NCI-H524 treated with DMSO at 0.1 percent for 48 hours (cell line): Measurements from ENCODE around the gene KIAA0513.

Source experiments
- DNase-seq: peaks from one replicate; lab custom pipeline; 2025; lab: John Stamatoyannopoulos, UW

KIAA0513 gene

DNA sequence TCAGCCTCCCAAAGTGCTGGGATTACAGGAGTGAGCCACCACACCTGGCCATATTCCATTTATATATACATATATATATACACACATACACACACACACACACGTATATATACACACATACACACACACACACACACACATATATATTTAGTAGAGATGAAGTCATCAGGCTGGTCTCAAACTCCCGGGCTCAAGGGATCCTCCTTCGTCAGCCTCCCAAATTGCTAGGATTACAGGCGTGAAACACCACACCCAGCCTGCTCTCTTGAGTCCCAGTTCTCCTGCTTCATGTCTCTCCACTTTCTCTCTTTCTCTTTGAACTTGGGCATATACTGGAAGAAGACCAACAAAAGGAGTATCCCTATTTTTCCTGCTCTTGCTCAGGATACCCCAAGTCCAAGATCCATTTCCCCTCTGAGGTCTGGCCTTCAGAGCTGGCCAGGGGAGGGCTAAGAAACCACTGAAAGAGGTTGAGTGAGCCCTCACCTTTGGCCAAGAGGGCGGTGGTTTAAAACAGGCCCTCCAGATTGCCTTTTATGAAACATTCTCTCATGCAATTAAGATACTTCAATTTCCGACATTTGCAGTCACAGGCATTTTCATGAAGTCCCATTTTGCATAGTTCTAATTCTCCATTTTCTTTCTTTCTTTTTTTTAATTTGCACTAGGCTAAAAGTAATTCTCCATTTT is 46.8 kb downstream of the KIAA0513 start:
- no peak for DNase-seq

DNA sequence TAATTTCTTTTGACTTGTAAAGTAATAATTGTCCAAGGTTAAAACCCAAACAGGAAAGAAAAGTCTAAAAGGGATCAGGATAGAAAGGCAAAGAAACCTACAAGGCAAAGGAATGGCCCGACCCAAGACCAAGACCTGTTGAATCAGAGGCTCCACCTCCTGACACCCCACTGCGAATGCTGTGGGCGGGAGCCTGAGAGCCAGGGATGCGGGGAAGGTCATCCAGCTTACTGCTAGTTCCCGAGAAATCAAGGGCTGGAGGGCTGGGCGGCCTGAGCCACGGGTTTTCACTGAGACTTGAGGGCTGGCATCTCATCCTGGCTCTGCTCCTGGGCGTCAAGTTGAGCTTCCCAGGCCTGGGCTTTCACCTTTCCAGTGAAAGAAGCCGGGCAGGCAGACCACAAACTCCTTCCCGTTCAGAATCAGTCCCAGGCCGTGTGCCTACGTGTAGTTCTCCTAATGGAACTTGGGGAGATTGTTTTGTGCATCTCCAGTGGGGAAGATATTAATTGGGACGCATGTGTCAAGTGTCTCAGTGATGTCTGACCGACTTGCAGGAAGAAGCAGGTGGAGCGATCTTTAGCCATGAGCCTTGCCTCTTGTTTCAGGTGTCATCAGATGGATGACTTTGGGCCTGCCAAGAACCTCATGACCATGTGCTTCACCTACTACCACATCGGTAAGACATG is 47.8 kb downstream of the KIAA0513 start:
- DNase-seq, result no peak

DNA sequence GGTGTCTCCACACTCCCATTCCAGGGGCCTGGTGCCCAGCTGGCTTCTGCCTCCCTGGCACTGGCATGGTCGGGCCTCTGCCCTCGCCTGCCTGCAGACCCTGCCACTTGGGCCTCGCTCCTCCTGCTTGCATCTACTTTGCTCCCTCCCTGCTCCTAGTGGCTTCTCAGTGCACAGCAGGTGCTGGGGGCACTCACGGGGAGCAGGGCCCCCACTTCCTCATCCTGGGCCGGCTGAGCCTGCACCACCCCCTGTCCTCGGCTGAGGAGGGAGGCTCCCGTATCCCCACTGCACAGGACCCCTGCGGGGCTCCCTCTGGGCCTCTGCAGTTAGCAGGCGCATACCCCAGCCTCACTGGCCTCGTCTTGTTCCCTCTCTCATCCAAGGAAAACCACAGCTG is 49.4 kb downstream of the KIAA0513 start:
- no peak for DNase-seq

- no peak for DNase-seq
Measured at GRCh38 chr16:85077576-85078125, 50.1 kb downstream of the KIAA0513 start.

- no peak for DNase-seq
Measured at GRCh38 chr16:85078226-85078625, 50.6 kb downstream of the KIAA0513 start.

GRCh38 chr16:85078952-85079351 is 51.4 kb downstream of the KIAA0513 start:
- DNase-seq, result no peak

- peak; percentile 96 for DNase-seq
Measured at GRCh38 chr16:85079785-85080570, 52.4 kb downstream of the KIAA0513 start.

DNA sequence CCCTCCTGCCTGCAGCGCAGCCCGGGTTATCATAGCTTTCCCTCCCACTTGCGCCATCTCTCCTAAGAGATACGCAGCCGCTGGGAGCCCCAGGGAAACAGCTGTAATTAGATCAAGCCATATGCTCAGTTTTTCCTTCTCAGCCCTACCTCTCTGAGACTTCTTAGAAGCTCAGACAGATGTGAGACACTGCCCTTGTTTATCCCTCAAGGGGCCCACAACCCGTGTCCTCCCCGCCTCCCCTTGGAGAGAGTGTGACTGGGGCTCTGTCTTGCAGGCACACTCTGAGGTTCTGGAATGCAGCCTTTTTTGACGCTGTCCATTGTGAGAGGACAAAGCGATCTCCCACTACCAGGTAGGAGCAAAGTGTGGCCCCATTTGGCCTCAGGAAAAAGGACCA is 53.4 kb downstream of the KIAA0513 start:
- DNase-seq, result peak; percentile 86

DNA sequence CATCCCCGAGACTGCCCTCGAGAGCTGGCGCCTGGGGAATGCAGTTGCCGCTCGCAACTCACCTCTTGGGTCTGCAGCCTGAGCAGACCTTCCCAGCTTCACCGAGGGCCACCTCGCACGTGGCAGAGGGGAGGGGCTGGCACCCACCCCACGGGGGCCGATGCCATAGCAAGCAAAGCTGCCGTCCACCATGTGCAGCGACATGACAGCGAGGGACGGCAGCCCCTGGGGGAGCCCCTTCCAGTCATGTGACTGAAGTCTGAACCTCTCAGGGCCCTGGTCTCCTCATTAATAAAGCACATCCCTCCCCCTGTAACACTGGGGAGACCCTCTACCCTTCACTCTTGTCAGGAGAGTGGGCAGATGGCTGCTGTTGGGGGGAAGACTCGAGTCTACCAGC is 54.2 kb downstream of the KIAA0513 start:
- no peak for DNase-seq

GRCh38 chr16:85082173-85083050 is 54.8 kb downstream of the KIAA0513 start:
- no peak for DNase-seq

DNA sequence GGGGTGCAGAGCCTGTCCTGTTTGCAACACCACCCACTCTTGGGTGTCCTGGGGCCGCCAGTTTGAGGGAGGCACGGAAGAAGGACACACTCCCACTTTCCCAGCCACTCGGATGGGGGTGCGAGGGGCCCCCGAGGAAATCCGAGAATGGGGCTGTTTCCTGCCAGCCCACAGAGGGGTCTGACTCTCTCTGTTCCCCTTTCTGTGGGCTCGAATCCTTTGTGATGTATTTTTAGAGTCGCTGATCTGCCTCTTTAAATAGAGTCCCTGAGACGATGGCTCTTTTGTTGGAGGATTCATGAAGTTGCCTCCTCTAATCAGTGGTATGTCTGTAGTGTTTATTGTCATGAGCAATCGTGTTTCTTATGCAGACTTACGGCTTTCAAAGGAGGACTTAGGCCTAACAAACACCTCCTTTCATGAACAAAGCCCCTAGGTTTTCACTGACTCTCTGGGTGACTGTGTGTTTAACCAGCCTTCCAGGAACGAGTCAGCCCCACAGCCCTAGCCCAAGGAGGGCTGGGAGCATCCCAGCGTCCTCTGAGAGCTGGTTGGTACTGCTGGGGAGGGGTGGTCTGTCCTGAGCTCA is 55.5 kb downstream of the KIAA0513 start:
- DNase-seq, result no peak

DNA sequence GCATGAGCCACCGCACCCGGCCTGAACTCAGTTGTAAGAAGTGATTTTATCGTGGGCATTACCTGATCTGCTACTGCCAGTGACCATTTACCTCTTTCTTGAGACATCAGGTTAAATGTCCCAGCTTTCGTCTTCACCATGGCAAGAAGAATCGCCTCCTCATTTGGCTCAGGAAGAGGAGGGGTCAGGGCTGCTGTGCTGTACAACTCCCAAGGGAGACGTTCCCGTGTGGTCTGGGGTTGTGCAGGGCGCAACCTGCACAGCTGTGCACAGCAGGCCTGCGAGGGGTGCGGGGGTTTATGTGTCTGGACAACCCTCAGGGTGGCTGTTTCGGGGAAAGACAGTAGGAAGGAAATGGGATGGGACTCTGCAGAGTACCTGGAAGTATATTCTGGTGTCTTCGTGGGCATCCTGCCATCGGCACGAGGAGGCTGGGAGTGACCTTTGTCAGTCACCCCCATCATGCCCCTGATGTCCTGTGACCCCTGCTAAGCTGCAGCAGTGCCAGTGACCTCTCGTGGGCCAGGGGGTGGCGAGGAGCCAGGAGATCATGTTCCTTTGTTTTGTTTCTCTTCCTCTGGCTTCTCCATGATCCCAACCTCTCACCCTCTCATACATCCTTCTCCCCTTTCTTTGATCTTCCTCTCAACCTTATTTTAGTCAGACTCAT is 57.4 kb downstream of the KIAA0513 start:
- no peak for DNase-seq

- DNase-seq, result no peak
Measured at GRCh38 chr16:85085721-85086120, 58.1 kb downstream of the KIAA0513 start.

GRCh38 chr16:85086347-85087291 is 59.0 kb downstream of the KIAA0513 start:
- DNase-seq, result peak; percentile 62

DNA sequence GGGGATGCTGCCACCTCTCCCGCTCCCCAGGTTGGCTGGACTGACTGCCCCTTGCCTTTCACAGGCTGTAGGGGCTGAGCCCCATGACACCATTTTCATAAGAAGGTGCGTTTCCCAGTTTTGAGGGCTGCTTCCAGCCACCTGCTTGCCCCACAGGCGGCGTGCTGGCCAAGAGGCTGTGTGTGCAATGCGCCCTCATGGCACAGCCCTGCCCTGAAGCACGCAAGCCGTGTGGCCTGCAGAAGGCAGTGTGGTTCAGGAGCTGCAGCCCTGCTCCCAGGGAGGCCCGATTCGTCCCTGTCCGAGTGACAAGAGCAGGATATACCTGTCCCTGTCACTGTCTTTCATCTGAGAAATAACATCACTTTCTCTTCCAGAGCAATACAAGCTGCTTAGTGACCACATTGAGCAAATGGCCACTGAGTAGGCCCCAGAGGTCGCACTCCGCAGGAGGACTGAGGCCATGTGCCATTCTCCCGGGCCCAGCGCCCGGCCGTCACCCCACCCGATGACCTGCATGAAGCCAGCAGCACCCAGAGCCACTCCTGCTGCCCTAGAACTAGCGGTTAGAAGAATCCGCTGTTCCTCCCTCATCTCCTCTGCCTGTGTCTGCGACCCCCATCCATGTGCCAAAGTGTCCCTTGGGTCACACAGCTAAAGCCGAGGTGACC is 60.4 kb downstream of the KIAA0513 start:
- DNase-seq, result no peak

DNA sequence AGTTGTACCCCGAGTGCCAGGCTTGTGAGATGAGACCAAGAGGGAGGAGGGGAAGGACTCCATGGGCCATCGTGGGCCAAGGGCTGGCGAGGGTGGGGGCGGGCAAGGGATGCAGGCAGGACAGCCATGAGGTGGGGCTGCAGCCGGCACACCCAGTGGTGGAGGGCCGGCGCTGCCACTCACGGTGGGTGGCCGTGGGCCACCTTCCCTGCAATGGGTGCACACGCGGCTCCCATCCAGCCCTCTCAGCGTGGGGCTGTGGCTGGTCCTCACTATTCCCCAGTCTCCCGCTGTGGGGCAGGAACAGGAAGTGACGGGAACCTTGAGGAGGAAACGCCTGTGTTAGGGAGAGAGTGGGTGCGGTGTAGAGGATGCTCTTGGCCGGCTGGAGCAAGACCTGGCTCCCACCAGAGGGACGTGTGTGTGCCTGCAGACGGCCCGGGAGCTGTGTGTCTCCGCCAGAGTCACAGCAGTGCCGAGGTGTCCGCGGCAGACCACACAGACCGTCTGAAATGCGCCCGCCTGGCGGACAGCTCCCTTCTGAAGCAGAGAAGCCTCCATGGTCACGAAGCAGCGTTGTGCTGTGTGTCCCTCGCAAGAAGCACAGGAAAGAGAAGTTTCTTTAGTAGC is 61.1 kb downstream of the KIAA0513 start:
- no peak for DNase-seq

DNA sequence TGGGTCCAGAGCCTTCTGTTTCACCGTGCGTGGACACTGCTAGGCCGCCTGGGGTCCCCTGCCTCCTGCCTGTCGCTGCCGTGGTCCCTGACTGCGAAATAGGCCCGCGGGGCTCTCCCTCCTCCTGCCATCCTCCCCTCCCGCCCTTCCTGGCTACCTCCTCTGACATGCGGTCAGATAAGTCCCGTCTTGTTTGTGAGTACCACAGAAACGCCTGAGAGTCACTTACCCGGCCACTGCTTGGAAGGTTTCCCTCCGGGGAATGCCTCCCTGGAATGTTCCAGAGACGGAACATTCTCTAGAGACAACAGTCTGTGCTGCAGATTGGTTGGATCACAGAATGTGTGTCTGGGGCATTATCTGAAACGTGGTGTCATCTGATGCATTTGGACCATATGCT is 61.9 kb downstream of the KIAA0513 start:
- DNase-seq, result no peak

DNA sequence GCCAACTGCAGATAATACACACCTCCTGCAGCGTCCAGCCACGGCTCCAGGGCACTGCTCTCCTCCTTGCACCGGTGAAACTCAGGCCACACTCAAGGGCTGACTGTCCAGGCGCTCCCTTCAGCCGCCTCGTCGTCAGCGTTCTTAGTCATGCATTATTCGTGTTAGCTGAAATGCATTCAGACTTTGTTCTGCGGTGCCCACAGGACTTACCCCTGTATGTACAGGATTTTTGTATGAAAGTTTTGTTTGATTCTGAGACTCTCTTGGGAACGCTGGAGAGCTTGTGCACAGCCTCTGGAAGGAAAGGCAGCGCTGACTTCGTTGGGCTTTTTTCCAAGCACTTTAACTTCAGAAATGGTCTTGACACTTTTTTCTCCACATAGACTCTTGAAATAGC is 62.6 kb downstream of the KIAA0513 start:
- no peak for DNase-seq
